ENCODE data around the gene SLC35F3.
"Not testable (repeated sequence)": the region's sequence is repeated elsewhere in the genome, so short reads cannot be mapped to it uniquely, and the experiment has no call there.

The SLC35F3 gene

DNA sequence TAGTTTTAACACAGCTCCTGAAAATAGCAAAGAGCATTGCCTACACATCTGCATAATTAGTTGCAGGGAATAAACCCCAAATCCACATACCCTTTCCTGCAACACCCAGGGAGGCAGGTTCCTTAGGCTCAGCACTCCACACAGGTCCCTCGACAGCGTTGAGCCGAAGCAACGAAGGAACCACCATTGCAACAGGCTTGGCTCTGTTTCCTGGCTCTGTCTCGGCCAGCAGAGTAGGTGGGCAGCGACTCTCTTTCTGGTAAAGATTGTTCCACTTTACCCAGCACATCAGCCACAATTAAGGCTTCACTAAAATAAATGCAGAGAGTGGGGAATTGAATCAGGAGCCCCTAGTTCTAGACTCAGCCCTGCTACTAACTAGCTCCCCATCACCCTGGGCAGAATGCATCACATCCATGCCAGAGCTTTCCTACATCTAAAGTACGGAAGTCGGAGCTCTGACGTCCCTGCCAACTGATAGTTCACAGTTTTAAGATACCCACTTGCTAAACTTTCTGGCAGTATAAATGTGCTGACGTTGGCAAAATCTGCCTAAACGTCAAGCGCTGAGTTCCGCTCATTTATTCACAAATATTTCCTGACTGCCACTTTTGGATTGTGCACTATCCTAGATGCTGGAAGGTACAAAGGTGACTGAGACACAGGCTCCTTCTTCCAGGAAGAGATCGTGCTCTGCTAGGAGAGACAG is 389.8 kb downstream of the SLC35F3 start:
- TF ChIP-seq, protein P1, sequence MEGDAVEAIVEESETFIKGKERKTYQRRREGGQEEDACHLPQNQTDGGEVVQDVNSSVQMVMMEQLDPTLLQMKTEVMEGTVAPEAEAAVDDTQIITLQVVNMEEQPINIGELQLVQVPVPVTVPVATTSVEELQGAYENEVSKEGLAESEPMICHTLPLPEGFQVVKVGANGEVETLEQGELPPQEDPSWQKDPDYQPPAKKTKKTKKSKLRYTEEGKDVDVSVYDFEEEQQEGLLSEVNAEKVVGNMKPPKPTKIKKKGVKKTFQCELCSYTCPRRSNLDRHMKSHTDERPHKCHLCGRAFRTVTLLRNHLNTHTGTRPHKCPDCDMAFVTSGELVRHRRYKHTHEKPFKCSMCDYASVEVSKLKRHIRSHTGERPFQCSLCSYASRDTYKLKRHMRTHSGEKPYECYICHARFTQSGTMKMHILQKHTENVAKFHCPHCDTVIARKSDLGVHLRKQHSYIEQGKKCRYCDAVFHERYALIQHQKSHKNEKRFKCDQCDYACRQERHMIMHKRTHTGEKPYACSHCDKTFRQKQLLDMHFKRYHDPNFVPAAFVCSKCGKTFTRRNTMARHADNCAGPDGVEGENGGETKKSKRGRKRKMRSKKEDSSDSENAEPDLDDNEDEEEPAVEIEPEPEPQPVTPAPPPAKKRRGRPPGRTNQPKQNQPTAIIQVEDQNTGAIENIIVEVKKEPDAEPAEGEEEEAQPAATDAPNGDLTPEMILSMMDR (IDR thresholded peaks at IDR 0.05; ENCODE audit: extremely low read depth, insufficient read depth, missing control alignments) = no peak
- in situ Hi-C loops (cut with MboI; ENCODE audit: low pct_unique_long_range_greater_than_20kb, low sequenced_read_pairs, unreplicated experiment) = no loop called here

DNA sequence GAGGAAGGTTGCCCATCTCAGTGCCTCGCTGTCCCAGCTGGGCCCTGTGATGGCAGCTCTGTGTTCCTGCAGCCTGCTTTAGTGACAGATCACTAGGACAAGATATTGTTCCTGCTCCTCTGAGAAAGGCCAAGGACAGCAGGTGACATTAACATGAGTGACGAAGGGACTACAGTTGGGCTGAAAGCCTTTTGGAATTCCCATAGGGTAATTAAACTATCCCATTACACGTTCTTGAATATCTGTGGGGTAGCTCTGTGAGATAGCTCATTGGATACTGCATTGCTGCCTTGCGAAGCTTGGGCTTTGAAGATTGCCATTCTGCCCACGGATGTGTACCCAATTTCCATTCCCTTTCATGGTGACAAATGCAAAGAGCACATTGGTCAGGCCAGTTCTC is 390.6 kb downstream of the SLC35F3 start:
- in situ Hi-C loops (cut with MboI; ENCODE audit: low pct_unique_long_range_greater_than_20kb, low sequenced_read_pairs, unreplicated experiment) = no loop called here
- no peak for DNase-seq (ENCODE audit: low spot score)
- TF ChIP-seq, protein P1 (IDR thresholded peaks at IDR 0.05; ENCODE audit: extremely low read depth, insufficient read depth, missing control alignments) = no peak

More for the DNA sequence above, 389.8 kb downstream of the SLC35F3 start:
- no peak for DNase-seq (ENCODE audit: low spot score)

DNA sequence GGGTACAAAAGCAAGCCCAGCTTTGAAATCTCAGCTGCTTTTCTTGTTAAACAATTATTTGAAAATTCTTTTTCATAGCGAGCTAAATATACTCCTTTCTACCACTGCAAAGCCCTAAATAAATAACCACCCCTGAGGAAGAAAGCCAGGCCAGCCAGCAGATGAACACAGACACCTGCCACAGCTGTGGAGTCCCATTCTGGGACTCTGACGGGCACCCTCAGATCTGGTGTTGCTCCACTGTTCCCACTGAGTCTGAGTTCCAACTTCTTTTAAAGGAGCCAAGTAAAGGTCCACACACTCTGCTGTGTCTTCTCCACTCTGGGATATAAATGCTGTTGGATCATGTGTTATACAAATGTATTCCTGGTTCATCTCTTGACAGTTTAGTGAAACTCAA is 391.1 kb downstream of the SLC35F3 start:
- DNase-seq (ENCODE audit: low spot score) = no peak
- TF ChIP-seq, protein P1 (IDR thresholded peaks at IDR 0.05; ENCODE audit: extremely low read depth, insufficient read depth, missing control alignments) = no peak
- in situ Hi-C loops (cut with MboI; ENCODE audit: low pct_unique_long_range_greater_than_20kb, low sequenced_read_pairs, unreplicated experiment) = no loop called here

DNA sequence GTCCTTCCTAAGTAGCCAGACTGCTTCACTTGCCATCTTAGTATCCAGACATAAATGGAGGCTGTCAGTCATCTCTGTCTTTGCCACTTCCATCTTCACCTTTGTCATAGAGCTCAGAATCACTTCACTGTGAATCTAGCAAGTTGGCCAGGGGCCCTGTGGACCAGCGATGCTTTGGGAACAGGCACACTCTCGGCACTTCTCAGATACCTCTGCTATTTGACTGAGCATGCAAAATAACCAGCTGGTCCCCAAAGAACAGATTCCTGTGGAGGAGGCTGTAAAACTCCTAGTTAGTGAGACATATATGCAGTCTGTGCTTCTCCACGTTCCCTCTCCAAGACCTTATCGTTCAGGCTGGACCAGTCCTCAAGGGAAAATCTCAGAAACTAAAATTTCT is 392.0 kb downstream of the SLC35F3 start:
- TF ChIP-seq, protein P1 (IDR thresholded peaks at IDR 0.05; ENCODE audit: extremely low read depth, insufficient read depth, missing control alignments) = no peak
- in situ Hi-C loops (cut with MboI; ENCODE audit: low pct_unique_long_range_greater_than_20kb, low sequenced_read_pairs, unreplicated experiment) = no loop called here
- DNase-seq (ENCODE audit: low spot score) = no peak

DNA sequence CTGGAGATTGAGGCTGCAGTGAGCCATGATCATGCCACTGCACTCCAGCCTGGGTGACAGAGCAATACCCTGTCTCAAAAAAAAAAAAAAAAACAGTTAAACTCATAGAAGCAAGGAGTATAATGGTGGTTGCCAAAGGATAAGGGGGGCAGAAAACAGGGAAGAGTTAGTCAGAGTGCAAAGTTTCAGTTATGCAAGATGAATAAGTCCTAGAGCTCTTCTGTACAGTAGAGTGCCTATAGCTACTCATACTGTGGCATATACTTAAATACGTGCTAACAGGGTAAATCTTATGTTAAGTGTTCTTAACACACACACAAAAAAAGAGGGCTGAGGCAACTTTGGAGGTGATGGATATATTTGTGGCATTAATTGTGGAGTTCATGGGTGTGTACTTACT is 393.2 kb downstream of the SLC35F3 start:
- TF ChIP-seq, protein P1 (IDR thresholded peaks at IDR 0.05; ENCODE audit: extremely low read depth, insufficient read depth, missing control alignments) = no peak
- in situ Hi-C loops (cut with MboI; ENCODE audit: low pct_unique_long_range_greater_than_20kb, low sequenced_read_pairs, unreplicated experiment) = no loop called here
- DNase-seq (ENCODE audit: low spot score) = no peak

DNA sequence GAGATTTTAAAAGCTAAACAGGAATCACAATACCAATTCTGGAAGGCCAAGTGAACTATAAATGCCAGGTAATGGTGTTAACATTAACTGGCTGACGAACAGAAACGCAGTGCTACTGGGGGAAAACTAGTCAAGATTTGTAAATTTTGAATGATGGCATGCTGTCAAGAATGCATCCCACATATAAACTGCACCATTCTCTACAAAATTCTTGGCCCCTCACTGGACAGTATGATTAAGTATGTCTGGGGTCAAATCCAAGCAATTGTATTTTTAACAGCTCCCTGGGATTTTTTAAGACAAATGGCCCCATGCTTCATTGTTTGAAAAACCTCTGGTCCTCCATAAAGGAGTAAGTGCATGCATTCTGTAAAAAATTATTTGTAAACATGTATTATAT is 395.6 kb downstream of the SLC35F3 start:
- DNase-seq (ENCODE audit: low spot score) = no peak
- TF ChIP-seq, protein P1 (IDR thresholded peaks at IDR 0.05; ENCODE audit: extremely low read depth, insufficient read depth, missing control alignments) = no peak
- in situ Hi-C loops (cut with MboI; ENCODE audit: low pct_unique_long_range_greater_than_20kb, low sequenced_read_pairs, unreplicated experiment) = no loop called here

DNA sequence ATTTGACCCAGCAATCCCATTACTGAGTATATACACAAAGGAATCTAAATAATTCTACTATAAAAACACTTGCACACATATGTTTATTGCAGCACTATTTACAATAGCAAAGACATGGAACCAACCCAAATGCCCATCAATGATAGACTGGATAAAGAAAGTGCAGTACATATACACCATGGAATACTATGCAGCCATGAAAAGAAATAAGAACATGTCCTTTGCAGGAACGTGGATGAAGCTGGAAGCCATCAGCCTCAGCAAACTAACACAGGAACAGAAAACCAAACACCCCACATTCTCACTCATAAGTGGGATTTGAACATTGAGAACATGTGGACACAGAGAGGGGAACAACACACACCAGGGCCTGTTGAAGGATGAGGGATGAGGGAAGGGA is 397.2 kb downstream of the SLC35F3 start:
- DNase-seq (ENCODE audit: low spot score); in situ Hi-C loops (cut with MboI; ENCODE audit: low pct_unique_long_range_greater_than_20kb, low sequenced_read_pairs, unreplicated experiment): not testable (repeated sequence)
